Common myeloid progenitor, CD34-positive (primary cell): ENCODE data around the gene C11orf21.

Experiments
- CTCF ChIA-PET: fragments of 350-600 bp; sonication (Branson Sonifier 250); formaldehyde crosslinking; loops from one replicate; lab custom pipeline; 2021; ENCODE audit warnings: antibody characterized with exemption; lab: Charles Lee
- POLR2A ChIA-PET: fragments of 350-600 bp; sonication (Branson Sonifier 250); formaldehyde crosslinking; loops from one replicate; lab custom pipeline; 2021; ENCODE audit warnings: antibody characterized with exemption; lab: Charles Lee
- DNase-seq, 3 donors: peaks; one replicate each; pipeline versions ENCODE4 v3.0.0 to v3.0.0-alpha.2; 2013
- H3K27ac ChIP-seq, 2 experiments: 1 replicate in 1 of 2; 2 replicates in 1 of 2; pipeline ENCODE4 v1.7.0; 2013; ENCODE audit warnings: inconsistent platforms in 2 of 2, low read length in 2 of 2, mild to moderate bottlenecking in 2 of 2, low read depth in 1 of 2, moderate library complexity in 1 of 2; ENCODE audit not compliant: severe bottlenecking in 2 of 2, insufficient read depth in 1 of 2, poor library complexity in 1 of 2
- H3K27me3 ChIP-seq, 5 experiments: replicated peaks in 2 of 5; 1 replicate in 3 of 5; 2 replicates in 2 of 5; pipeline versions ENCODE4 v1.6.1 to v1.7.0; 2013; ENCODE audit warnings: low read length in 4 of 5, mild to moderate bottlenecking in 2 of 5, moderate library complexity in 2 of 5, inconsistent platforms in 1 of 5; ENCODE audit not compliant: insufficient read depth in 5 of 5, control insufficient read depth in 4 of 5
- H3K36me3 ChIP-seq, 4 experiments: 1 replicate in 2 of 4; 2 replicates in 2 of 4; pipeline versions ENCODE4 v1.6.1 to v1.7.0; 2013; ENCODE audit warnings: low read length in 3 of 4, control low read depth in 1 of 4, mild to moderate bottlenecking in 1 of 4; ENCODE audit not compliant: control insufficient read depth in 4 of 4, insufficient read depth in 4 of 4
- H3K4me1 ChIP-seq, 4 experiments: 1 replicate in 3 of 4; 2 replicates in 1 of 4; pipeline versions ENCODE4 v1.6.1 to v1.7.1; 2013; ENCODE audit warnings: low read length in 3 of 4, mild to moderate bottlenecking in 3 of 4, control low read depth in 1 of 4, inconsistent platforms in 1 of 4, moderate library complexity in 1 of 4; ENCODE audit not compliant: control insufficient read depth in 4 of 4, insufficient read depth in 4 of 4; ENCODE audit errors: control extremely low read depth in 1 of 4
- H3K4me3 ChIP-seq, 7 experiments: 1 replicate in 4 of 7; 2 replicates in 3 of 7; pipeline versions ENCODE4 v1.5.1 to v1.7.0; 2013; ENCODE audit warnings: mild to moderate bottlenecking in 7 of 7, low read length in 6 of 7, moderate library complexity in 6 of 7, inconsistent platforms in 2 of 7, low read depth in 2 of 7, control low read depth in 1 of 7; ENCODE audit not compliant: insufficient read depth in 4 of 7, control insufficient read depth in 1 of 7; ENCODE audit errors: extremely low read depth in 1 of 7
- H3K9me3 ChIP-seq, 5 experiments: 1 replicate in 4 of 5; 2 replicates in 1 of 5; pipeline versions ENCODE4 v1.6.1 to v1.7.1; 2013; ENCODE audit warnings: low read length in 4 of 5, mild to moderate bottlenecking in 2 of 5, inconsistent platforms in 1 of 5, low read depth in 1 of 5, moderate library complexity in 1 of 5; ENCODE audit not compliant: control insufficient read depth in 4 of 5, insufficient read depth in 2 of 5; ENCODE audit errors: control extremely low read depth in 1 of 5
- WGBS: methylation state at CpG from one replicate; pipeline ENCODE4 v1.1.5; 2013; ENCODE audit not compliant: insufficient coverage; 5-methylcytosine and 5-hydroxymethylcytosine counted together

Gene C11orf21

GRCh38 chr11:2250041-2250440 lies 51.7 kb downstream of the C11orf21 start:
- no peak overlapping the region for H3K4me3 ChIP-seq
- ChIA-PET POLR2A (no interaction called here), CTCF (interaction anchor here (0.8 to 1.0 kb wide), 2 partner anchors 13 to 57 kb away, joined by 3 read pairs; no protein-coding TSS in a partner anchor)
- no peak for DNase-seq
- WGBS = 97% methylated on average over 8 of the region's 9 CpGs
- H3K9me3 ChIP-seq = peaks cover 0 to 9% (median 0%) of the 10 kb centered on the region in 5 experiments
- H3K4me1 ChIP-seq = no peaks in the 10 kb centered on the region
- H3K27ac ChIP-seq = no peak overlapping the region
- H3K27me3 ChIP-seq = no peaks in the 10 kb centered on the region
- H3K36me3 ChIP-seq = no peaks in the 10 kb centered on the region

GRCh38 chr11:2249189-2249916 lies 52.4 kb downstream of the C11orf21 start:
- Histone ChIP-seq H3K36me3 (no peaks in the 10 kb centered on the region), H3K4me3 (no peak overlapping the region), H3K27me3 (no peaks in the 10 kb centered on the region), H3K9me3 (peaks cover 0 to 7% (median 0%) of the 10 kb centered on the region in 5 experiments), H3K4me1 (no peaks in the 10 kb centered on the region), H3K27ac (no peak overlapping the region)
- no peak for DNase-seq
- POLR2A ChIA-PET = interaction anchor here (0.6 kb wide), 1 partner anchor 40 kb away, joined by 3 read pairs; no protein-coding TSS in a partner anchor
- CTCF ChIA-PET = interaction anchor here (0.8 kb wide), 1 partner anchor 58 kb away, joined by 3 read pairs; no protein-coding TSS in a partner anchor
- WGBS = 88% methylated on average over 9 of the region's 20 CpGs

GRCh38 chr11:2248762-2249161 lies 53.0 kb downstream of the C11orf21 start:
- POLR2A ChIA-PET = no interaction called here

GRCh38 chr11:2248242-2248641 lies 53.5 kb downstream of the C11orf21 start:
- 93% methylated on average over 11 of the region's 11 CpGs for WGBS
- H3K36me3 ChIP-seq = no peaks in the 10 kb centered on the region
- no peak overlapping the region for H3K4me3 ChIP-seq
- POLR2A ChIA-PET = no interaction called here
- peaks cover 0 to 4% (median 0%) of the 10 kb centered on the region in 5 experiments for H3K9me3 ChIP-seq
- H3K27me3 ChIP-seq = no peaks in the 10 kb centered on the region
- DNase-seq = no peak
- H3K27ac ChIP-seq = no peak overlapping the region
- no peaks in the 10 kb centered on the region for H3K4me1 ChIP-seq
- CTCF ChIA-PET = interaction anchor here (1.1 kb wide), 1 partner anchor 107 kb away, joined by 3 read pairs; no protein-coding TSS in a partner anchor

More at GRCh38 chr11:2248762-2249161, 53.0 kb downstream of the C11orf21 start:
- Histone ChIP-seq H3K36me3 (no peaks in the 10 kb centered on the region), H3K4me1 (no peaks in the 10 kb centered on the region), H3K27ac (no peak overlapping the region), H3K9me3 (peaks cover 0 to 4% (median 0%) of the 10 kb centered on the region in 5 experiments), H3K27me3 (no peaks in the 10 kb centered on the region), H3K4me3 (no peak overlapping the region)
- CTCF ChIA-PET = interaction anchor here (1.1 kb wide), 1 partner anchor 107 kb away, joined by 3 read pairs; no protein-coding TSS in a partner anchor
- WGBS = 97% methylated on average over 7 of the region's 7 CpGs
- no peak for DNase-seq

GRCh38 chr11:2247496-2247895 lies 54.2 kb downstream of the C11orf21 start:
- Histone ChIP-seq H3K4me1 (no peaks in the 10 kb centered on the region), H3K27me3 (no peaks in the 10 kb centered on the region), H3K36me3 (no peaks in the 10 kb centered on the region), H3K9me3 (peaks cover 0 to 7% (median 1%) of the 10 kb centered on the region in 5 experiments), H3K4me3 (no peak overlapping the region), H3K27ac (no peak overlapping the region)
- ChIA-PET CTCF (no interaction called here), POLR2A (no interaction called here)
- no peak for DNase-seq
- 100% methylated on average over 3 of the region's 7 CpGs for WGBS
